GM10248 (cell line): Measurements from ENCODE around the gene SLC24A4.

Source experiments
- CTCF ChIA-PET: fragments of 300-600 bp; sonication (Branson Sonifier 250); formaldehyde crosslinking; extraction: SDS; loops from one replicate; lab custom pipeline; 2021; ENCODE audit warnings: antibody characterized with exemption; lab: Yijun Ruan, JAX
- POLR2A ChIA-PET: fragments of 350-650 bp; sonication (Branson Sonifier 250); formaldehyde crosslinking; extraction: SDS; loops from one replicate; lab custom pipeline; 2020; ENCODE audit warnings: antibody characterized with exemption; lab: Yijun Ruan, JAX
- DNase-seq: peaks from one replicate; pipeline ENCODE4 v3.0.0; 2012; ENCODE audit errors: extremely low spot score
- CTCF ChIP-seq: IDR thresholded peaks from 2 replicates; pipeline ENCODE4 v1.5.1; 2012; ENCODE audit warnings: mild to moderate bottlenecking, low read depth; ENCODE audit errors: extremely low read depth, missing control alignments, control extremely low read depth

Gene SLC24A4

GRCh38 chr14:92515546-92516343 is 192.8 kb downstream of the SLC24A4 start:
- ChIA-PET POLR2A (interaction anchor here (1.0 kb wide), 1 partner anchor 9 kb away, joined by 3 read pairs; no protein-coding TSS in a partner anchor), CTCF (interaction anchor here (0.9 to 2.1 kb wide), 6 partner anchors 9 to 167 kb away, joined by 3 to 7 read pairs (median 4); no protein-coding TSS in a partner anchor)
- no peak for DNase-seq
- no peak for TF ChIP-seq CTCF

- POLR2A ChIA-PET: interaction anchor here (0.6 to 1.0 kb wide), 3 partner anchors 8 to 1014 kb away, joined by 3 to 9 read pairs (median 5); no protein-coding TSS in a partner anchor
- TF ChIP-seq CTCF: no peak
- CTCF ChIA-PET: interaction anchor here (0.9 to 2.1 kb wide), 8 partner anchors 9 to 166 kb away, joined by 3 to 7 read pairs (median 4); no protein-coding TSS in a partner anchor
- no peak for DNase-seq
These were observed 193.5 kb downstream of the SLC24A4 start for GRCh38 chr14:92516344-92516965.

- ChIA-PET POLR2A (interaction anchor here (0.6 to 1.0 kb wide), 3 partner anchors 8 to 1015 kb away, joined by 3 to 9 read pairs (median 5); no protein-coding TSS in a partner anchor), CTCF (interaction anchor here (1.0 to 2.1 kb wide), 9 partner anchors 8 to 165 kb away, joined by 3 to 7 read pairs (median 3); no protein-coding TSS in a partner anchor)
- no peak for TF ChIP-seq CTCF
- DNase-seq: no peak
These were observed 194.1 kb downstream of the SLC24A4 start for GRCh38 chr14:92516966-92517506.

GRCh38 chr14:92517761-92518160 is 194.8 kb downstream of the SLC24A4 start:
- CTCF ChIA-PET: interaction anchor here (1.4 to 2.1 kb wide), 6 partner anchors 7 to 60 kb away, joined by 3 to 7 read pairs (median 3); no protein-coding TSS in a partner anchor
- no peak for DNase-seq
- no peak for TF ChIP-seq CTCF
- POLR2A ChIA-PET: no interaction called here

- no peak for DNase-seq
- CTCF ChIA-PET: no interaction called here
- no peak for TF ChIP-seq CTCF
- POLR2A ChIA-PET: interaction anchor here (0.7 kb wide), 2 partner anchors 9 to 54 kb away, joined by 3 read pairs; no protein-coding TSS in a partner anchor
These were observed 196.5 kb downstream of the SLC24A4 start for GRCh38 chr14:92519246-92520101.
